Stimulated activated CD8-positive, alpha-beta memory T cell treated with anti-CD3 and anti-CD28 coated beads, Interleukin-7, amount 100 ng/mL, for 4 hours (primary cell): ENCODE data around the gene ROR1.
A peak's percentile ranks its signal among the peaks of the same experiment; 100 is the strongest.

Source experiments
- DNase-seq, 2 donors: peaks; one replicate each; pipeline ENCODE4 v3.0.0-alpha.2; 2020; ENCODE audit warnings: low read depth in 2 of 2

ROR1 gene

DNA sequence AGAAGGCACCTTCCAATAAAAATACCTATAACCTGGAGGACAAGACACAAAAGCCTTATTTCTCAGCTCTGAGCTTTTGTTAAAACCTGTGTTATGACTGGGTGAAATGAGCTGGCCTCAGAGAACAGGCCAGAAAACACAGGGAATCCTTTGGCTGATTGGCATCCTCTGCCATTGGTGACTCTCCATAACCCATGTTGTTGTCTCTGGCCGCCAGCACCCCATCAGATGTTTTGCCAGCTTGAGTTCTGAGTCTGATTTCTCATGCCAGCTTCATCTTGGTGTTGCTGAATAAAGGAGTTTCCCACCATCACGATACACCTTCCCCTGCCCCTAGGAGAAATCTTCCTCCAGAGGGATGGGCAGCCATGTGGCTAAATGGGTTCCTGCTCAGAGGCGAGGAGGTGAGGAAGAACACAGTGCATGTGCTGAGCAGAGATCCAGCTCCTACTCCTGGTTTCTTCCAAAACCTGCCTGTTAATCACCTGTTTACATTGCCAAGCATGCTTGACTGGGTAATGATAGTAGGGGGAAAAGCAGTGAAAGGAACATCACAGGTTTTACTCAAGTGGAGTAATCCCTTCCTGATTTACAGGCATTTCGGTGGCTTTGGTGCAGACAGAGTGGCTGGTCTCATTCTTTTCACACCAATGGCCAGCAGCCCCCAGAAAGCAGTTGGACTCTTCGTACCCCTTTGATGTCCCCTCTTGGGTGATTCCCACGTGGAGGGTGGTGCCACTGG is 109.8 kb downstream of the ROR1 start:
- no peak for DNase-seq

DNA sequence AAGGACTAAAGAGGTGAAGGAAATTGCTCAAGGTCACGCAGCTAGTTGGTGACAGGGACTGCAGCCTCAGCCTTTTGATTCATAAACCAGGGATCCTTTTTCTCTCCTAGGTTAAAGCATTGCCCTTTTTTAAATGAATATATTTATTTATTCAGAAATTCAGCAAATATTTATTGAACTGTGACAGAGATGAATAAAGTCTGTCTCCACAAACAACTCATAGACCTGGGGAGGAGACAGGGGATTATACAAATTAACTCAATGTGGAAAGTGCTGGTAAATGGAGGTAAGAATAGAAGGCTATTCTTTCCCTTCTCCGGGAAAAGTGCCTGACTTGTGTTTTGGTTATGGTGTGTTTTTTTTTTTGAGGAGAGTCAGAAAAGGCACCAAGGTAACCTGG is 110.7 kb downstream of the ROR1 start:
- no peak for DNase-seq

GRCh38 chr1:63885899-63886298 is 112.1 kb downstream of the ROR1 start:
- DNase-seq: no peak

DNA sequence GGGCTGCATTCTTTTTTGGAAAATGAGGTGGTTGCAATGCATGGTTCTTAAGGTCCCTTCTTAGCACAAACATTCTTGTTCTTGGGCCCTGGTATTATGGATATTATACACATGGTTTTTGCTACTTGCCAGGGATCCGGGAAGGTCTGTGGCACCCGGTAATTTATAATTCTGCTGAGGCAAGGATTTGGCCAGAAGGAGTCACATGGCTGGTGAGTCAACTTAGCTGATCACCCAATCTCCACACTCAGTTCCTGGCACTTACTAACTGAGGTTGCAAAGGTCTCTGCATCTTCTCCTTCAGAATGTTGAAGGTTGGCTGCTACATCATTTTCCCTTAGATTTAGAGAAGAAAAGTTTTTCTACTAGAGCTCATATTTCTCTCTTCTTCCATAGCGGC is 112.5 kb downstream of the ROR1 start:
- DNase-seq: no peak

- DNase-seq: no peak
Observed at GRCh38 chr1:63887809-63888208, 114.0 kb downstream of the ROR1 start.

- DNase-seq: no peak
Observed at GRCh38 chr1:63888984-63889383, 115.2 kb downstream of the ROR1 start.

GRCh38 chr1:63890468-63890867 is 116.7 kb downstream of the ROR1 start:
- no peak for DNase-seq

- DNase-seq: no peak
Observed at GRCh38 chr1:63891060-63891690, 117.4 kb downstream of the ROR1 start.

GRCh38 chr1:63892632-63893395 is 119.0 kb downstream of the ROR1 start:
- peak in 1 of 2 donors; percentile 12 for DNase-seq

DNA sequence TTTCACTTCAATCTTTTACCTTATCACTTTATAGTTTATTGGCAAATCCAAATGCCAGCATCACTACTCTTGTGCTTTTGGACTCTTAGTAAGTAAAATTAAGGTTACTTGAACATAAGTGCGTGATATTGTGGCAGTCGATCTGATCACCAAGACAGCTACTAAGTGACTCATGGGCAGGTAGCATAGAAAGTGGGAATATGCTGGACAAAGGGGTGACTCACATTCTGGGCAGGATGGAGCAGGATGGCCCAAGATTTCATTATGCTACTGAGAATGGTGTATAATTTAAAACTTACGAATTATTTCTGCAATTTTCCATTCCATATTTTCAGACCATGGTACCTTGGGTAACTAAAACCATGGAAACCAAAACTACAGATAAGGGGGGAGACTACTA is 120.2 kb downstream of the ROR1 start:
- no peak for DNase-seq

- no peak for DNase-seq
Observed at GRCh38 chr1:63894627-63895265, 120.9 kb downstream of the ROR1 start.

DNA sequence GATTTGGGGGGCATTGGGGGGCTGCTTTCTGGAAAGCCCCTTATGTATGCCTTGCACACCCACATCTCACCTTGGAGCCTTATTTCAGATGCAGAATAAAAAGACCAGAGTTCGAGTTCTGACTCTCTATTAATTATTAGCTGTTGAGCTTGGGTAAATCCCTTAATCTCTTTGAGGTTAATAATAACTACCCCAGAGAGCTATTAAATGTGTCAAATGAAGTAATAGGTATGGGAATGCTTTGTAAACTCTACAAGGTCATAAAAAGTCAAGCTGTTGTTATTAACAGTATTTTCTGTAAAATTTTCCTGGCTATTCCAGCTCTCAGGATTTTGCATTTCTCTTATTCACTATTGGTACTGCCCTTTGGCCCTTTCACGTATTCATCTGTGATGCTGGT is 122.9 kb downstream of the ROR1 start:
- no peak for DNase-seq

DNA sequence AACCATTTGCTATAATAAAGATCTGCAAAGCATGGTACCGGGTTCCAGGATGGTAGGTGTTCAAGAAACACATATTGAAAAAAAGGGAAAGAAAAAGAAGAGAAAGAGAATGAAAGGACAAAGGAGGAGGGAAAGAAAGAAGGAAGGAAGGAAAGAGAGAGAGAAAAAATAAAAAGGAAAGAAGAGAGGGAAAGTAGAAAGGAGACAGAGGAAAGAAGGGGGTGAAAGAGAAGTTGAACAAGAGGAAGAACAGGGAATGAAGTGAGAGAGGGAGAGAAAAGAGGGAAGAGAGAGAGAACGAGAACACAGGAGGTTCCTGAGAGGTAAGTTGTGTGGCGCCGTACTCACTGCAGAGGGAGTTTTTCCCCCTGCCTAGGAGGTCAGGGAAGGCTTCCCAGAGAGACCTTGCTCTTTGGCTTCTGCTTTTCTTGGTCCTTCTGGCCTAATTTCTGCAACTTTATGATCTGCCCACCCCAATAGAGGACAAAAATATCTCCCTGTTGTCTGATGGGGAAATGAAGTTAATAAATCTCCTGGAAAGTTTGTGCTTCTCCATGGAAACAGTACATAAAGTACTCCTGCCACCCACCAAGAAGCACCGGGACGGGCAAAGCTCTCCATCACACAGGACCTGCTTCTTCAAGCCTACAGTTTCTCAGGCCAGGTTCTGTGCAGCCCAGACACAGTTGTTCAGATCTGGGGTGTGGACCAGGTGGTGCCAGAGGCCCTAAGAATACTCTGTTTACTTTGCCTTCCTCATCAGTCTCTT is 124.8 kb downstream of the ROR1 start:
- DNase-seq: no peak

- no peak for DNase-seq
Observed at GRCh38 chr1:63901094-63901493, 127.3 kb downstream of the ROR1 start.

DNA sequence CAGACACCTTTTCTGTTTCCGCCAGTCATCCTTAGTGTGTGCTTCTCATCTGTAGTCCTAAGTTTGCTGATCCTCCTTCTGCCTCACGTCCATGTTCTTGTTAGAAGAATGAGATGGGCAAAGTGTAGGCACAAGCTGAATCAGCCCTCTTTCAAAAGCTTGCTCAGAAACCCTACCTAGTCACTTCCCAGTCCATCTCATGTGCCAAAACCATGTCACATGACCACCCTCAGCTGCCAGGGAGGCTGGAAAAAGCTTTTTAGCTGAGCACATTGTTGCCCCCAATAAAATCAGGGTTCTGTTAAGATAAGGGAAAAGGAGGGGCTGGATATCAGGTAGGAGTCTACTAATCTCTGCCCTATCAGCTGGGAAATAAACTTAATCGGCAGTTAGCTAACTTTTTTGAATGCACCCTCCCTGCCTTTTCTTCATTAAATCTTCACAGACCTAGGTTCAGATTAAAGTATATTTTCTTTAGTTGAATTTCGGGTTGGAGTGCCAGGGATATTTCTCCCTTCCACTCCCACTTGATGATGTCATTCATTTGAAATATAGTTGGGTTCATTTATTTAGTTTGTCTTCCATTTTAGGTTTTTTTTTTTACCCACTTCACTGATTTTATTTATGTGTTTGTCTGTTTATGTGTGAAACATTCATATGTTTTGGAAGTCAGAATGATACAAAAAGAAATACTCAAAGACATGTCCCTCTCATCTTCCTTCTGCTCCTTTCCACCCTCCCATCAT is 129.2 kb downstream of the ROR1 start:
- no peak for DNase-seq

DNA sequence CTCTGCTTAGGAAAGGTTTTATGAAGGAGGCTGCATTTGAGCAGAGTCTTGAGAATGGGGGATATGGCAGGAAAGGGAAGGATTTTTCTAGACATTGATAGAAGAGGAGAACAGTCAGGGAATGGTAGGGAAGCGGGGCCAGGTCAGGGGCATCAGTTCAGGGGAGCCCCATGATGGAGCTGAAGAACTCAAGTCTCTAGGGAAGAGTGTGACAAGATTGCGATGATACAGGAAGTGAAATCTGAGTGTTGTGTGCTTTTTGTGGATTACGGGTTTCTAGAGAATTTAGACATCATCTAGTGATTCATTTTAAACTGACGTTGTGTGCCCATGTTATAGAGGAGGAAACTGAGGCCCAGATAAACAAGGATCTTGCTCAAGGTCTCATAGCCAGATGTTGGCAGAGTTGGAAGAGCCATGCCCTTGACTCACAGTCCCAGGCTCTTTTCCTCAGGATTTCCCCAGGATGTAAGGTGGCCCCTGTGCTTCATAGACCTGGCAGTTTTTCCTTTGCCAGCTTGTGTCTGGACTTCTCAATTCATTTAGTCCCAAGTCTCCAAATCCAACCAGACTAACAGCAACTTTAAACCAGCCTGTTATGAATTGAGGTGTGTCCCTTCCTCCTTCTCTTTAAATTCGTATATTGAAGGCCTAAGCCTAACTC is 130.3 kb downstream of the ROR1 start:
- DNase-seq: no peak

DNA sequence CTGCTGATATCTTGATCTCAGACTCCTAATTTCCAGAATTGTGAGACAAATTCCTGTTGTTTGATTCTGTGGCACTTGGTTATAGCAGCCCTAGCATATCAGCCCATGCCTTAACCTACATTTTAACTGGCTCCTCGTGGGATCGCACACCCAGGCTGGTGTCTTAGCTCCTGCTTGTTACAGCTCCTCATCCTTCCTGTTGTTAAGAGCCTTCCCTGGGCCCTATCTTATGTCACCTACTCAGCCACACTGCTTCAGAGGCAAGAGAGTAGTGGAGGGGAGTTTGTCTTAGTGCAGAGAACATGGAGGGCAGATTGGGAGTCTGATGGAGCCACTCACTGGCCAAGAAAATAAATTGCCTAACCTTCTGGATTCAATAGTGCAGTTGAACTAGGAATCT is 131.0 kb downstream of the ROR1 start:
- DNase-seq: no peak

DNA sequence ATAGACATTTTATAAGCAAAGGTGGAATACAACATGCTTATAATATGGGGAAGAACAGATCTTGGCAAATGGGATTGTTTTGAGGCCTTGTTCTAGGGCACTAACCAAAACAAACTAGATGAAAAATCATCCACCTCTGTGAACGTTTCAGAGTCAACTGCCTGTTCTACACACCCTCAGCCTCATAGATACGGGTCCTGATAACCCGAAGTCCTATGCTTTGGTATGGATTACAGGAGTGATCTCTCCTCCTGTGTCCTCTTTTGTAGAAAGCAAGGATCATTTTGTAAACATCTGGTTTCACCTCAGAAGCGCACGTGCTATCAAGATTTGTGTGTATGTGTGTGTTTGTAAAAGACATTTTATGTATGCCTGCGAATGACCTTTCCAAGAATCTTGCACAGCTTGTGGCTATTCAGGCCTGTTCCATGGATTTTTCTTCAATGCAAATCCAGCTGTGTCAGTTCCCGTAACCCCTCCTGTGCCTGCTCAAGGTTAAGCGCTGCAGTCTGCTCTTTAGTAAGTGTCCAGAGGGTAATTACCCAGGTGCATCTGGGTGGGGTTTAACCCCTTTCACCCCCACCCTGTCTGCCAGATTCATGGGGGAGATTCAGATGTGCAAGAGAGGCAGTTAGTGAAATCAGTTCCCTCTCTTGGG is 132.4 kb downstream of the ROR1 start:
- DNase-seq: no peak

DNA sequence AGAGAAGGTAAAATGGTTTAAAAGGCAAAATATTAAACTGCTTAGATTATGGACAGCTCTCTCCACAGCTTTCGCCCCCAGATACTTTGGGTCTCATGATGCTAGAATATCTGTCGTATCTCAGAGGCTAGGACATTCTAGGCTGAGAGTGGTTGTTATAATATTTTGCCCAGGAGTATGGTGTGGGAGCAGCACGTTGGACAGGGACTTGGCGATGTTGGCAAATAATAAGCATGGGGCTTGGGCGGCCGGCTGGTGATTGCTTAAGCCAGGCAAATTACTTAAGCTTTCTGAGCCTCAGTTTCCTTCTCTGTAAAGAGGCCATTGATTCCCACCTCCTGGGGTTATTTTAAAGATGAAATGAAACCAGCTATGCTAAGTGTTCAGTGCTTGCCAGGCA is 133.2 kb downstream of the ROR1 start:
- DNase-seq: no peak

GRCh38 chr1:63908016-63908415 is 134.2 kb downstream of the ROR1 start:
- no peak for DNase-seq
